ENCODE measurements around the gene SDC4.

The SDC4 gene

DNA sequence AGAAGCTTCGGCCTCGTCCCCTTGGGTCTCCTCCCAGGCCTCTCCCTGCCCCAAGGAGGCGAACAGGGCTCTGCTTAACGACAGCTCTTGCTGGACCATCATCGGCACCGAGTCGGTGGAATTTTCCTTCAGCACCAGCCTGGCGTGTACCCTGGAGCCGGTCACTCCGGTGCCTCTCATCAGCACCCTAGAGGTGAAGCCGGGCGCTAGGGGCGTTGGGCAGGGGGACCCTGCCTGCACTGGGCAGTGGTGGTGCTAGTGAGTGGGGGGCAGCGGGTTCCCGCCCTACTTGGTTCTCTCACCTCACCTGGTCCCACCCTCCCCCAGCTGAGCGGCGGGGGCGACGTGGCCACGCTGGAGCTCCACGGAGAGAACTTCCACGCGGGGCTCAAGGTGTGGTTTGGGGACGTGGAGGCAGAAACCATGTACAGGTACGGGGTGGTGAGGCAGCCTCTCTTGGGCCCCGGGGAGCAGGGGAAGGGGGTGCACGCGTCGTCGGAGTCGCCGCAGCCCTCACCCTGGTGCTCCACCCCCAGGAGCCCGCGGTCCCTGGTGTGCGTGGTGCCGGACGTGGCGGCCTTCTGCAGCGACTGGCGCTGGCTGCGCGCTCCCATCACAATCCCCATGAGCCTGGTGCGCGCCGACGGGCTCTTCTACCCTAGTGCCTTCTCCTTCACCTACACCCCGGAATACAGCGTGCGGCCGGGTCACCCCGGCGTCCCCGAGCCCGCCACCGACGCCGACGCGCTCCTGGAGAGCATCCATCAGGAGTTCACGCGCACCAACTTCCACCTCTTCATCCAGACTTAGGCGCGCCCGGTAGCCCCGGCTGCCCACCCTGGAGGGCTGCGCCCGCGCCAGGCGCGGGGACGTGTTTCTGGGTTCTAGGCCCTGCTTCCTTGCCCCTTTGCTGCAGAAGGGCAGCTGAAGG is 31.8 kb downstream of the SDC4 start:
- DNase-seq = no peak

DNA sequence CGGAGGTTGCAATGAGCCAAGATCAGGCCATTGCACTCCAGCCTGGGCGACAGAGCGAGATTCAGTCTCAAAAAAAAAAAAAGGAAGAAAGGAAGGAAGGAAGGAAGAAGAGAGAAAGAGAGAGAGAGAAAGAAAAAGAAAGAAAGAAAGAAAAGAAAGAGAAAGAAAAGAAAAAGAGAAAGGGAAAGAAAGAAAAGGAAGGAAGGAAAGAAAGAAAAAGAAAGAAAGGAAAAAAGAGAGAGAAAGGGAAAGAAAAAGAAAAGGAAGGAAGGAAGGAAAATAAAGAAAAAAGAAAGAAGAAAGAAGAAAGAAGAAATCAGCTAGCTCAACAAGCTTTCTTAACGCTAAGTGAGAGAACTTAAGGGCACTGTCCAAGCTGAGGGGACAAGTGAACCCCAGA is 32.6 kb downstream of the SDC4 start:
- DNase-seq = no peak

DNA sequence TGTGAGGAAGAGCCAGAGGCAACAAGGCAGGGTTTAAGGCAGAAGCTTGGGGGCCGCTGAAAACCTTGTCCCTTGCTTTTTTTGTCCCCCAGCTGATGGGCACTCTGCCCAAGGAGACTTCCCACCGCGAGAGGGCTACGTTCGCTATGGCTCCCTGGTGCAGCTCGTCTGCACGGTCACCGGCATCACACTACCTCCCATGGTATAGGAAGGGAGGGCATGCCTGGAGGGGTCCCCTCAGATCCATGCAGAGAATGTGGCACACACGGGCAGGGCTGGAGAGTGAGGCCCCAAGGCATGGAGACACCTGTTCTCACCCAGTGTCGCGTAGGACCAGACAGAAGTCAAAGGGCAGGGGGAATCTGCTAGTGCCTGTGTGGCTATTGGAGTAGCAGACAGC is 34.3 kb downstream of the SDC4 start:
- no peak for DNase-seq

DNA sequence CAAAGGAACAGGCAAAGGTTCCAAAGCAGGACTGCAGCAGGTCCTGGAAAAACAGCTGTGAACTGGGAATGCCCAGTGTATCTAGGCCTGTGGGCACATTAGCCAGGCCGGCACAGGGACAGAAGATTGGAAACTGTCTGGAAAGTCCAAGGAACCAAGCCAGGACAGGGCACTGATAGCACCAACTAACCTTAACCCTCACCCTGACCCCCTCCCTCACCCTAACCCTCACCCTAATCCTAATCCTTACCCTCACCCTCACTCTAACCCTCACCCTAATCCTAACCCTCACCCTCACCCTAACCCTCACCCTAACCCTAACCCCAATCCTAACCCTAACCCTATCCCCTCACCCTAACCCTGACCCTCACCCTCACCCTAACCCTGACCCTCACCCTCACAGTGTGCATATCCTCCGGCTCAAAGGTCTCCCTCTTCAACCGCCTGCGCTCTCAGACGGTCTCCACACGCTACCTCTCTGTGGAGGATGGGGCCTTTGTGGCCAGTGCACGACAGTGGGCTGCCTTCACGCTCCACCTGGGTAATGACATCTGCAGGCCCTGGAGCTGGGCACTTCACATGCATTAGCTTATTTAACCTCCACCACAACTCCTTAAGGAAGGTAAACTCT is 35.0 kb downstream of the SDC4 start:
- DNase-seq = no peak

DNA sequence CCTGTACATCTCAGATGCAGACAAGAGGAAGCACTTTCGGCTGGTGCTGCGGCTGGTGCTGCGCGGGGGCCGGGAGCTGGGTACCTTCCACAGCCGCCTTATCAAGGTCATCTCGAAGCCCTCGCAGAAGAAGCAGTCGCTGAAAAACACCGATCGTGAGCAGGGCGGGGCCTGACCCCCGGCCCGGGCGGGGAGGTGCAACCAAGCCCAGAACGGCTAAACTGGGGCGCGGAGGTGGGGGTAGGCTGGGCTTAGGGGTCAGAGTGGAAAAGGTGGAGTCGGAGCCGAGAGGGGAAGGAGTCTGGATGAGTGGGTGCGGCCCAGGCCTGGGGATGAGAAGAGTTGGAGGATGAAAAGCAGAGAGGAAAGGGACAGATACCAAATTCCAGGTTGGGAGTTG is 36.0 kb downstream of the SDC4 start:
- DNase-seq = no peak

DNA sequence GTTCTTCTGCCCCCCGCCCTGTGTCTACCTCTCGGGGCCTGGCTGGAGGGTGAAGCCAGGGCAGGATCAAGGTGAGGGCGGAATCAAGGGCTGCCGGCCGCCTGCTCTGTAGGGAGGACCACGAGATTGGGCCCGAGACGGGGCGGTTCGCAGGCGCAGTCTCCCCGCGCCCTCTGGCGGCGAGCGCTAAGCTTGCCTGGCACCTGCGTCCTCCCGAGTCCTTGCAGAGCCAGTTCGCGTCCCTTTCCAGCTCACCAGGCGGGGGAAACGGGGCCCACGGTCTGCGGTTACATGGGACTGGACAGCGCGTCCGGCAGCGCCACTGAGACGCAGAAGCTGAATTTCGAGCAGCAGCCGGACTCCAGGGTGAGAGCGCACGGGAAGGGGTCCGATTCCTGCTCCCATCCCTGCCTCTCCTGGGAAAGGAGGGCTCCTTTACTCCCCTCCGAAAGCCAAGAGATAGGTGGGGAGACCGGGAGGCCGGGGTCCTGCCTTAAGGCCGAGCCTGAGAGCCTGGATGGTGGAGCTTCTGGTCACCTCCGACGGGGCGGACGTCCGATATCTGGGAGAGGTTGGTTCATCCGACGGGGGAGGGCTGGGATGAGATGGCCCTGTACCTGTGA is 36.5 kb downstream of the SDC4 start:
- no peak for DNase-seq

DNA sequence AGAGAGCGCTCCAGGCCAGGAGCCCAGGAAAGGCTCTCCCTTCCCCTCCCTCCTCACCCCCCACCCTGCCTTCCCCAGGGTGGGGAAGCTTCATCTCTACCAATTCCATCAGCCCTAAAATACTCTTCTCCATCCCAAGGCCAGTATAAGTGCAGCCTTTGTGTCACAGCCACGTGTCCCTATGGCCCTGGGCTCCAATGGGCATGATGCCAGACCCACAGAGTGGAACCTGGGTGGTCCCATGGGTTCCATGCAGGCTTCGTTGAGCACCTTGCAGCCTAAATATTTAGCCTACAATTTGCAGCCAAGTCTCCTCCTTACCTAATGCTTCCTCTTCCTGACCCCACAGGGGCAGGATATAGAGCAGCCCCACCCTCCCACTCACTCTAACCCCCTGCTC is 39.1 kb downstream of the SDC4 start:
- no peak for DNase-seq

DNA sequence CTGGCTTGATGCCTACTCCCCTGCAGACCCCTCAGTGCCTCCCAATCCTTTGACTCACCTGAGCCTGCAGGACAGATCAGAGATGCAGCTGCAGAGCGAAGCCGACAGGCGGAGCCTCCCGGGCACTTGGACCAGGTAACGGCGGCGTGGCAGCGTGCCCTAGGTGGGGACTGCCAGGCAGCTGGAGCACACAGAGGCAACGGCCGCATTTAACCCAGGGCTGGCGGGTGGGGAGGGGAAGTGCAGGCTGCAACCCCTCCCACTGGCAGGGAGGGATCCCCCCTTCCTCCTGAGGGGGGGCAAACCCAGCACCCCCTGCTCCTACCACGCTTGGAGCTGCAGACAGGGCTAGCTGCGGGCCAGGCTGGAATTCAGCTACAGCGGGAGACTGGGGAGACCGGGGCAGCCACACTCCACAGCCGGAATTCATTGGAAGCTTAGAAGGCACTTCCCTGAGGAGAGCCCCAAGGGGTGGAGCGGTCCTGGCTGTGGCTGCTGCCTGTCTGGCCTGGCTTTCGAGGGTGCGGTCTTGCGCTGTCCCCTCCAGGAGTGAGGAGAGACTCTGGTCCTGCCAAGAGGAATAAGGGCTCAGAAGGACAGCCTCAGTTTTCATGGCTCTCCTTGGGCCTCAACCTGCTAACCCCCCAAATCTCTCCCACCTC is 40.0 kb downstream of the SDC4 start, which contains the start of gene MATN4:
Gene MATN4, minus strand, starts transcription at position 183 of the 662 bp plus-strand sequence. CDS start 2,717 bp downstream, outside the sequence.
- peak; percentile 25 for DNase-seq

DNA sequence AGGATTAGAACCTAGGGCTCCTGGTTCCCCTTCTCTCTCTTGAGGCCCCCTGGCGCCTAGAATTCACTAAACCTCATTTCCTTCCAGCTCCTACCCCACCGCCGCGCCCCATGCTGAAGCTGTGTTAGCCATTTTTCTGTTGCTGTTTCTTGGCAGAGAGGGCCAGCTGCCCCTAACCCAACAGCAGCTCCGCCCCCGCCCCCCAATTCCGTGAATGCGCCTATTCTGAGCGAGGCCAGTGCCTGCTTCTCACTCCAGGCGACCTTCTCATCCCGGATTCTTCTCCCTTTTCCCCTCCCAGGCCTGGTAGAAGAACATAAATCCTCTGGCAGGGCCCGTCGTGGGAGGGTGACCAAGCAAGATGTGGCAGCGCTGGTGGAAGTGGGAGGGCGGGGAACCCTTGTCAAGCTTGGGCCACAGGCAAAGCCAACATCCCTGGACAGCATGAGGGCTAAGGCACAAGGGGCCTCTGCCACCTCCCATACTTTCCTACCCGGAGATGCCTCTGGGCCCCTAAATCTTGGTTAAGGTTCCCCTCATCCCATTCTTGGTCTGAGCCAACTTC is 41.1 kb downstream of the SDC4 start:
- DNase-seq = no peak

DNA sequence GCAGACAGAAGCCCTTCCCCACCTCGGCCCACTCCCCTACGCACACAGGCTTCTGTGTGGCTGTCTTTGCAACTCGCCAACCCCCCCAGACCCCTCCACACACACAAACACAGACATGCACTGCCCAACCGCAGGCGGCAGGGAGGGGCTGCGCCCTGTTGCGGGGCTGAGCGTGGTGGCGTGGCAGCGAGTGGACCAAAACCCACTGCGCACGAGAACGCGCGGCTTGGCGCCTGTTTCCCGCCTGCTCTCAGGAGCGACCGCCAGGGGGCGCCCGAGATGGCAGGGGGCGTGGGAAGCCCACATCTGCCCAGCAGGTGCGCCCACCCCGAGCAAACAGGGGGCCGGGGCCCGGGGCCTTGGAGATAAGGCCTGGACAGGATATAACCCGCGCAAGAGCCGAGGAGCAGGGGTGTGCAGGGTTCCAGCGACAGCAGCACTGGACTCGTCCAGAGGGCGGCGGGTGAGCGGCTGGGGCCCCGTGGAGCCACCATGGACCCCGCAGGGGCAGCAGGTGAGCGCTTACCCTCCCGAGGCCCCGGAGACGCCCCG is 41.7 kb downstream of the SDC4 start, which contains the start of gene RBPJL:
Gene RBPJL, plus strand, starts transcription at position 410 of the 552 bp plus-strand sequence. Its CDS starts 83 bp downstream, at position 493.
- DNase-seq = no peak

DNA sequence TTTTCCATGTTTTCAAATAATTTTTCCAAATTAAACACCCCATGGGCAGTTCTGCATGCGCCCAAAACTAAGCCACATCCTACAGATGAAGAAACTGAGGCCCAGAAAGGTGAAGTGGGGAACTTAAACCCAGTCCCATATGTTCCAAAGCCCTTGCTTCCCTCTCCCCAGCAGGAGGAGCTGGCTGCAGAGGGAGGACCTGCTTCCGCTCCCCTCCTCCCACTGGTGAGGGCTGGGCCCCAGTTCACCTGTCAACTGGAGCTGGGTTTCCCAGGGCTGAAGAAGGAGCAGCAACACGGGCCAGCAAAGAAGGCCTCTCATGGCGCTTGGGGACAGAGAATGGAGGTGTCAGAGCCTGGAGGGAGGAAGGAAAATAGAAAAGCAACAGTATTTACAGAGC is 43.0 kb downstream of the SDC4 start:
- DNase-seq = no peak

DNA sequence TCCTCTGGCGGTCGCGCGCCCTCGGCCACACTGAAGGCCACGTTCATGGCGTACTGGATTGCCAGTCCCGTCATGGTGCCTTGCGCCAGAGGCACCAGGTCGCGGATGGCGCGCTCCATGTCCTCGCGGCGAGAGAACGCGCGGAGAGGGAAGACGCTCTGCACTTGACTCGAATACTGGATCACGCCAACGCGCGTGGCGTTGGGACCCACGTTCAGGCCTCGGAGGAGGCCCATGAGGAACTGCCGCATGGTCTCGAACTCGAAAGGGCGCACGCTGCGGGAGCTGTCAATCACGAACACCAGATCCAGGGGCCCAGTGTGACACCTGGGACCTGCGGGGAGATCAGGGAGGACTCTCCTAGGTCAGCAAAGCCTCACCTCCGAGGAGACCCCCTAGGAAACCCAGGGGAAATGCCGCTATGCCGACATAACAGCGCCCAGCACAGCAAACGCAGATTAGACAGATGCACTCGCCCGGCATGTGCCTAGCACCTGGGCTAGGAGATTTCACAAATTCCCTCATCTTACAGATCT is 43.7 kb downstream of the SDC4 start:
- DNase-seq = no peak

DNA sequence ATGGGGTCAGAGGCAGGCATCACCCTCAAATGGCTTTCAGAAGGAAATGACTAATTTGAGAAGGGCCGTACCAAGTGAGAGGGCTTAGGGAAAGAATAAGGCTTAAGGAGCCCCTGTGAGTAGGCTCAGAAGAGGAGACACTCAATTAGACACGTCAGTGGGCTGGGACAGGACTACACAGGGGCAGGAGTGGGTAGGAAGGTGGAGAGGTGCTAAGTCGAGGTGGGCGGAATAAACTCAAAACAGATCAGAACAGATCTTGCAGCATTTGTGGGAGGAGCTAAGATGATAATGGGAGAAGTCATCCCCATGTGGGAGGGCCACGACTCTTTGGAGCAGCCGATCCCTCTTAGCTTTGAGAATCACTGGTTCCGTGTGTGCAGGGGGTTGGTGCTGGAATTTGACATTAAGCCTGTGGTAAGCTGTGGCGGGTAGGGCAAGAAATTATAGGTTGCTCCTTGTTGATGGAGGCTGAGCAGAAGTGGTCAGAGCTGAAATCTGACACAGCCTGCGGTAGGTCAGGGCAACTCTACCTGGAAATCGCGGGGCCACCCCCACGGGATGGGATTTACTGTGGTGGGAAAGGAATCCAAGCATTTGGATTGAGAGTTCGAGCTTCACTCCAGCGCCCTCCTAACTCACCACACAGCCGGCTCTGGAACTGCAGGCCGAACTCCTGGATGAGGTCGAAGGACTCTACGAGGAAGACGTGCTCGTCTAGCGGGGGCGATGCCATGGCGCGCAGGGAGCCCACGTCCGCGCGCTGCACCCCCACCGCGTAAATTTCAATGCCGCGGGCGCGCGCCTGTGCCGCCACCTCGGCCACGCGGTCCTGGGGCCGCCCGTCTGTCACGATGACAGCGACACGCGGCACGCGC is 44.4 kb downstream of the SDC4 start:
- no peak for DNase-seq

DNA sequence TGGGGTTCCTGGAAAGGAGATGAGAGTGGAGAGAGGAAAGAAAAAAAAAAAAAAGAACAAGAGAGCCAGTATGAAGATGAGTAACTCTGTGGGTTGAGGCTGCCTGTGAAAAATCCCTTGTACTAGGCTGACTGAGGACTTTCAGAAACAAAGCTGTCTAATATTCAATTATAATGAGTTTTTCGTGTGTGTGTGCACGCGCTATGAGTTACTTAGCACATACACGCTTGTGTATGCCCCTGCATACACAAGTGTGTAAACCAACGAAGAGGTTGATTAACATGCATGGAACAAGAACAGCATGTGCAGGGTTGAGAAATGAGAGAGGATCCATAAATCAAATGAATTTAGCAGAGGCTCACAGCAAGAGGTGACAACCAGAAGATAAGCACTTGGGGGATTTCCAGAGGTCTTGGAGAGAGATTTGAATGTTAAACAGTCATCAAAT is 46.4 kb downstream of the SDC4 start:
- no peak for DNase-seq

DNA sequence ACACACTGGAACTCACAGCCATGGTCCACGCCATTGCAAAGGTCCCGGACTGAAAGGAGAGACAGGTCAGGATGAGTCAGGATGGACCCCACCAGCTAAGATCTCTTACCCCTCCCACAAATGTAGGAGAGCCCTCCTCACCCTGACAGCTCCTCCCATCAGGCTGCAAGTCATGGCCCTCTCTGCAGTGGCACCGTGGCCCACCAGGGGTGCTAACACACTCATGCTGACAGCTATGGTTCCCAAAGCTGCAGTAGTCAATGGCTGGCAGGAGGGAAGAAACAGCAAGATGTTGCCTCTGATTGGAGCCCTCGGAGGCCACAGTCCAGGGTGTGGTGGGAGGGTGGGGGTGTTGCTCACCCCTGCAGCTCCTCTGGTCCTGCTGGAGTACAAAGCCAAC is 47.3 kb downstream of the SDC4 start:
- DNase-seq = no peak

DNA sequence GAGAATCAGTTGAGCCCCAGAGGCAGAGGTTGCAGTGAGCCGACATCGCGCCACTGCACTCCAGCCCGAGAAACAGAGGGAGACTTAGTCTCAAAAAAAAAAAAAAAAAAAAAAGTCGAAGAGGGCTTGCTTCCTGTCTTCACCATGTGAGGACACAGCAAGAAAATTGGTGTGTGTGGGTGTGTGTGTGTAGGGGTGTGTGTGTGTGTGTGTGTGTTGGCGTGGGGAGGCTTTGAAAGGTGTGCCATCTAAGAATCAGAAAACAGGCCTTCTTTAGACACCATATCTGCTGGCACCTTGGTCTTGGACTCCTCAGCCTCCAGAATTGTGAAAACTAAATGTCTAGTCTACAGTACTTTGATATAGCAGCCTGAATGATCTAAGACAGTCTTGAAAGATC is 48.4 kb downstream of the SDC4 start:
- DNase-seq = no peak

DNA sequence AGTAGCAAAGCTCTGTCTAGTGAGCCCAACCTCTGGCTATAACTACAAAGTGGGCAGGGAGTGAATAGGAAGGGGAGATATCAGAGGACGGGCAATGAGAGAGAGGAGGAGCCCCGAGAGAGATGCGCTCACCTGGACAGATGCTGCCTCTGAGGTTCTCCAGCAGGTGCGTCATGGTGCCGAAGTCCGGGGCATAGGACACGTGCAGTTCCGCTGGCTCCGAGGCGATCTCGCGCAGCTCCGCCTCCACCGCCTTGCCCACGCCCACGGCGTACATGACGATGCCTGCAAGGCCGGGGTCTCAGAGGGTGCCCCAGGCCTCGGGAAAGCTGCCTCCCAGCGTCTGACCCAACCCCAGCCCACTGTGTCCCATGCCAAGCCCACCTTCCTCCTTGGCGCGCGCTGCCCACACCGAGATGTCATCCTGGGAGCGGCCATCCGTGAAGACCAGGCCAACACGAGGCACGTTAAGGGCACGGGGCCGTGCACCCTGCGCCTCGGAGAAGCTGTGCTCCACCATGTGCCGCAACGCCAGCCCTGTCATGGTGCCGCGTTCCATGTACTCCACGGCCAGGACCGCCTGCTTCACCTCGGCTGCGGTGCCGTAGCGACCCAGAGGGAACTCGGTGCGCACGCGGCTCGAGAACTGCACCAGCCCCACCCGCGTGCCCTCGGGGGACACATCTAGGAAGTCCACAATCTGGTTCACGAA is 50.3 kb downstream of the SDC4 start:
- DNase-seq = no peak

DNA sequence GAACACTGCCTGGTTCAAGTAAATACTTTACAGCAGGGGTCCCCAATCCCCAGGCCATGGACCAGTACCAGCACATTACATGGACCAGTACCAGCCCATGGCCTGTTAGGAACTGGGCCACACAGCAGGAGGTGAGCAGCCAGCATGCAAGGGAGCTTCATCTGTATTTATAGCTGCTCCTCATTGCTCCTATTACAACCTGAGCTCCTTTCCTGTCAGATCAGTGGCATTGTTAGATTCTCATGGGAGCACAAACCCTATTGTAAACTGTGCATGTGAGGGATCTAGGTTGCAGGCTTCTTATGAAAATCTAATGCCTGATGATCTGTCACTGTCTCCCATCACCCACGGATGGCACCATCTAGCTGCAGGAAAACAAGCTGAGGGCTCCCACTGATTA is 53.6 kb downstream of the SDC4 start:
- DNase-seq = no peak

DNA sequence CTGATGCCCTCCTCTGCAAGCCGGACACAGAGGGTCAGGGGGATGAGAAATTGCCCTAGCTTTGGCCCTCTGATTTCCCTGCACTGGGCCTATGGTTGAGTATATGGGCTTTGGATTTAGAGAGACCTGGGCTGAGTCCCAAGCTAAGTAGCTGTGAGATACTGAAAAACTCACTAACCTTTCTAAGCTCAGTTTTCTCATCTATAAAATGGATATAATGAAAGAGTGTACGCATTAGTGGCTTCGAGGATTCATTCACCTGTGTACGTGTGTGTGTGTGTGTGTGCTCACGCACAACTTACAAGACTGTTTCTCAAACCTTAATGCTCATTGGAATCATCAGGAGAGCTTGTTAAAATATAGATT is 54.2 kb downstream of the SDC4 start:
- no peak for DNase-seq
